Activated B cell treated with CpG ODN at 0.5 μM for 24 hours (primary cell): Measurements from ENCODE around the gene PRLR. TPM values are rescaled to one million over a fixed set of nuclear protein-coding genes. Genes with fewer than 3 reads are reported as not detected.

Experiments
- ATAC-seq: fragments of 200-7000 bp; cut with Tn5 transposase; one replicate; pipeline ENCODE4 v1.10.0; 2021; ENCODE audit warnings: low read depth, mild to moderate bottlenecking, moderate library complexity
- CTCF ChIA-PET: fragments of 350-600 bp; sonication (Branson Sonifier 250); formaldehyde crosslinking; loops from one replicate; lab custom pipeline; 2021; ENCODE audit warnings: antibody characterized with exemption; lab: Charles Lee
- POLR2A ChIA-PET: fragments of 350-600 bp; sonication (Branson Sonifier 250); formaldehyde crosslinking; loops from one replicate; lab custom pipeline; 2021; ENCODE audit warnings: antibody characterized with exemption; lab: Charles Lee
- DNase-seq: peaks from one replicate; pipeline ENCODE4 v3.0.0; 2022
- H3K27ac Mint-ChIP-seq: one replicate; pipeline ENCODE4 v1.8.0; 2020; ENCODE audit warnings: mixed read lengths
- H3K27me3 Mint-ChIP-seq: one replicate; pipeline ENCODE4 v1.8.0; 2021; ENCODE audit warnings: mixed read lengths
- H3K36me3 Mint-ChIP-seq: one replicate; pipeline ENCODE4 v1.8.0; 2021; ENCODE audit warnings: low read depth, mixed read lengths
- H3K4me1 Mint-ChIP-seq: one replicate; pipeline ENCODE4 v1.8.0; 2021; ENCODE audit warnings: mixed read lengths
- H3K4me3 Mint-ChIP-seq: one replicate; pipeline ENCODE4 v1.8.0; 2020; ENCODE audit warnings: mild to moderate bottlenecking, mixed read lengths
- H3K9me3 Mint-ChIP-seq: one replicate; pipeline ENCODE4 v1.8.0; 2020; ENCODE audit warnings: mixed read lengths
- CTCF ChIP-seq: fragments of 200-600 bp; IDR thresholded peaks from one replicate; pipeline ENCODE4 v1.8.0; 2022; ENCODE audit warnings: antibody characterized with exemption, mild to moderate bottlenecking
- intact Hi-C: fragments of 100-400 bp; cut with micrococcal nuclease; formaldehyde crosslinking; loops from one replicate; pipeline ENCODE4 v1.15.1; 2024
- total RNA-seq: library from RNA; stranded (reverse); gene quantifications from 2 replicates; pipeline ENCODE4 v1.2.3, GENCODE V29; 2022

Gene PRLR
- total RNA-seq, 1 donor from 2014 or later = 3.7 TPM

- H3K4me3 Mint-ChIP-seq = no peak overlapping the region
- no peak for TF ChIP-seq CTCF
- no peak for ATAC-seq
- CTCF ChIA-PET = interaction anchor here (1.2 kb wide), 1 partner anchor 830 kb away, joined by 3 read pairs; no protein-coding TSS in a partner anchor
- DNase-seq = no peak
- no peaks in the 10 kb centered on the region for H3K9me3 Mint-ChIP-seq
- POLR2A ChIA-PET = no interaction called here
- H3K4me1 Mint-ChIP-seq = no peaks in the 10 kb centered on the region
- H3K27me3 Mint-ChIP-seq = peaks cover 2% of the 10 kb centered on the region
- no peak overlapping the region for H3K27ac Mint-ChIP-seq
- intact Hi-C loops = loop anchor here (10.0 kb wide), 1 partner anchor 1409 kb away; no protein-coding TSS in a partner anchor
- H3K36me3 Mint-ChIP-seq = no peaks in the 10 kb centered on the region
Observed at GRCh38 chr5:35095366-35095765, 134.9 kb downstream of the PRLR start.

- DNase-seq (no peak), ATAC-seq (no peak)
- H3K9me3 Mint-ChIP-seq = no peaks in the 10 kb centered on the region
- POLR2A ChIA-PET = no interaction called here
- H3K27ac Mint-ChIP-seq = no peak overlapping the region
- TF ChIP-seq CTCF = no peak
- H3K4me1 Mint-ChIP-seq = no peaks in the 10 kb centered on the region
- no peak overlapping the region for H3K4me3 Mint-ChIP-seq
- no peaks in the 10 kb centered on the region for H3K36me3 Mint-ChIP-seq
- intact Hi-C loops = loop anchor here (10.0 kb wide), 1 partner anchor 1410 kb away; no protein-coding TSS in a partner anchor
- H3K27me3 Mint-ChIP-seq = peaks cover 2% of the 10 kb centered on the region
- CTCF ChIA-PET = interaction anchor here (1.2 kb wide), 1 partner anchor 830 kb away, joined by 3 read pairs; no protein-coding TSS in a partner anchor
Observed at GRCh38 chr5:35094948-35095347, 135.3 kb downstream of the PRLR start.

GRCh38 chr5:35092703-35093102 lies 137.6 kb downstream of the PRLR start:
- Mint-ChIP-seq H3K9me3 (no peaks in the 10 kb centered on the region), H3K4me1 (no peaks in the 10 kb centered on the region), H3K27ac (no peak overlapping the region), H3K4me3 (no peak overlapping the region), H3K36me3 (no peaks in the 10 kb centered on the region), H3K27me3 (peaks cover 1% of the 10 kb centered on the region)
- intact Hi-C loops = loop anchor here (10.0 kb wide), 1 partner anchor 1412 kb away; no protein-coding TSS in a partner anchor
- ATAC-seq (no peak), DNase-seq (no peak)
- TF ChIP-seq CTCF = no peak
- ChIA-PET POLR2A (no interaction called here), CTCF (interaction anchor here (1.2 kb wide), 1 partner anchor 834 kb away, joined by 4 read pairs; no protein-coding TSS in a partner anchor)

GRCh38 chr5:35091704-35092103 lies 138.6 kb downstream of the PRLR start:
- no peak for TF ChIP-seq CTCF
- ChIA-PET POLR2A (no interaction called here), CTCF (interaction anchor here (1.0 kb wide), 1 partner anchor 507 kb away, joined by 3 read pairs; no protein-coding TSS in a partner anchor)
- Mint-ChIP-seq H3K27me3 (peaks cover 3% of the 10 kb centered on the region), H3K4me3 (no peak overlapping the region), H3K9me3 (no peaks in the 10 kb centered on the region), H3K36me3 (no peaks in the 10 kb centered on the region), H3K4me1 (no peaks in the 10 kb centered on the region), H3K27ac (no peak overlapping the region)
- DNase-seq (no peak), ATAC-seq (no peak)
- intact Hi-C loops = loop anchor here (10.0 kb wide), 1 partner anchor 1413 kb away; no protein-coding TSS in a partner anchor

GRCh38 chr5:35089334-35090314 lies 140.7 kb downstream of the PRLR start:
- ChIA-PET POLR2A (no interaction called here), CTCF (interaction anchor here (0.8 to 3.7 kb wide), 6 partner anchors 109 to 837 kb away, joined by 3 to 30 read pairs (median 4); no protein-coding TSS in a partner anchor)
- no peak for ATAC-seq

More at GRCh38 chr5:35089334-35090314, 140.7 kb downstream of the PRLR start:
- Mint-ChIP-seq H3K27me3 (peaks cover 3% of the 10 kb centered on the region), H3K36me3 (no peaks in the 10 kb centered on the region), H3K4me3 (no peak overlapping the region), H3K9me3 (no peaks in the 10 kb centered on the region), H3K4me1 (no peaks in the 10 kb centered on the region), H3K27ac (no peak overlapping the region)
- intact Hi-C loops = loop anchor here (1.0 to 10.0 kb wide), 7 partner anchors 94 to 1415 kb away; no protein-coding TSS in a partner anchor
- no peak for DNase-seq
- TF ChIP-seq CTCF = peak; percentile 59
